ENCODE data around the gene MAPRE3.

DNA sequence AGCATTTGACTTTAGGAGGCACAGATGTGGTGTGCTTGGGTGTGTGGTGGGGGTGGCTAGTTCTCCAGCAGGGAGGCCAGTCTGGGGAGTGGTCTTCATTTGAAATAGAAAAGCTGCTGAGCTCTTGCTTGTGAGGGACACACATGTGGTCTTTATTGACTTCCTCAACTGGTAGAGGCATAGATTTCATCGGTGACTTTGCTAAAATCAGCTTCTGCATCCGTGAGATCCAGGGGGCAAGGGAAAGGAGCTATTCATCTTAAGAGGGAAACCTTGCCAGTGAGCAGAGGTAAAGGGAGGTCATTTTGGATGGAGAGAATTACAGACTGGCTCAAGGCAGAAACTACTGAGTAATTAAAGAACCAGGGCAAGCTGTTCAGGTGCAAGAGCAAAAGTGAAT lies 4.7 kb downstream of the MAPRE3 start:
- TF ChIP-seq NFRKB (IDR thresholded peaks at IDR 0.05) = no peak
- TF ChIP-seq BHLHE40 (IDR thresholded peaks at IDR 0.05; ENCODE audit: borderline replicate concordance) = no peak
- TF ChIP-seq SP1 (IDR thresholded peaks at IDR 0.05) = no peak
- no peak for TF ChIP-seq ELF4 (IDR thresholded peaks at IDR 0.05)
- no peak for TF ChIP-seq HDGF (IDR thresholded peaks at IDR 0.05; ENCODE audit: borderline replicate concordance)
- TF ChIP-seq, protein P1, sequence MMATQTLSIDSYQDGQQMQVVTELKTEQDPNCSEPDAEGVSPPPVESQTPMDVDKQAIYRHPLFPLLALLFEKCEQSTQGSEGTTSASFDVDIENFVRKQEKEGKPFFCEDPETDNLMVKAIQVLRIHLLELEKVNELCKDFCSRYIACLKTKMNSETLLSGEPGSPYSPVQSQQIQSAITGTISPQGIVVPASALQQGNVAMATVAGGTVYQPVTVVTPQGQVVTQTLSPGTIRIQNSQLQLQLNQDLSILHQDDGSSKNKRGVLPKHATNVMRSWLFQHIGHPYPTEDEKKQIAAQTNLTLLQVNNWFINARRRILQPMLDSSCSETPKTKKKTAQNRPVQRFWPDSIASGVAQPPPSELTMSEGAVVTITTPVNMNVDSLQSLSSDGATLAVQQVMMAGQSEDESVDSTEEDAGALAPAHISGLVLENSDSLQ (IDR thresholded peaks at IDR 0.05) = no peak
- no peak for TF ChIP-seq LEF1 (IDR thresholded peaks at IDR 0.05; ENCODE audit: borderline replicate concordance)

Data from HEK293T (cell line).